CD4-positive, CD25-positive, alpha-beta regulatory T cell (primary cell): ENCODE results near the gene UTF1. TPM values are rescaled to one million over a fixed set of nuclear protein-coding genes. Genes with fewer than 3 reads are reported as not detected.
A peak's percentile ranks its signal among the peaks of the same experiment; 100 is the strongest.

ENCODE experiments used
- ATAC-seq, 2 donors: fragments of 150-1000 bp; cut with Tn5 transposase; one replicate each; pipeline ENCODE4 v1.10.0; 2021; ENCODE audit warnings: low read depth in 2 of 2, moderate number of reproducible peaks in 2 of 2, moderate library complexity in 1 of 2
- DNase-seq, 3 donors: peaks; one replicate each; pipeline versions ENCODE4 v3.0.0 to v3.0.0-alpha.2; 2012 to 2022; ENCODE audit warnings: mixed read lengths in 1 of 3
- H3K27ac ChIP-seq: one replicate; pipeline ENCODE4 v1.7.0; 2013; ENCODE audit warnings: mild to moderate bottlenecking, low read length; ENCODE audit not compliant: insufficient read depth, poor library complexity, severe bottlenecking
- H3K27me3 ChIP-seq: one replicate; pipeline ENCODE4 v1.7.0; 2013; ENCODE audit warnings: low read length; ENCODE audit not compliant: control insufficient read depth, insufficient read depth
- H3K36me3 ChIP-seq: one replicate; pipeline ENCODE4 v1.7.0; 2013; ENCODE audit warnings: mild to moderate bottlenecking, low read length, moderate library complexity; ENCODE audit not compliant: control insufficient read depth, insufficient read depth
- H3K4me1 ChIP-seq: 2 replicates; pipeline ENCODE4 v1.7.0; 2013; ENCODE audit warnings: mild to moderate bottlenecking, low read length; ENCODE audit not compliant: insufficient read depth, control insufficient read depth, poor library complexity, severe bottlenecking
- H3K4me3 ChIP-seq: one replicate; pipeline ENCODE4 v1.7.0; 2013; ENCODE audit warnings: low read depth, mild to moderate bottlenecking, low read length, moderate library complexity
- H3K9me3 ChIP-seq, 2 experiments: 1 replicate in 1 of 2; 2 replicates in 1 of 2; pipeline ENCODE4 v1.7.0; 2013; ENCODE audit warnings: low read length in 2 of 2, mild to moderate bottlenecking in 1 of 2, moderate library complexity in 1 of 2; ENCODE audit not compliant: control insufficient read depth in 2 of 2
- H3K27ac Mint-ChIP-seq, 3 donors: one replicate each; pipeline ENCODE4 v1.8.0; 2020 to 2022; ENCODE audit warnings: mild to moderate bottlenecking in 3 of 3, mixed read lengths in 3 of 3, moderate library complexity in 2 of 3
- H3K27me3 Mint-ChIP-seq: one replicate; pipeline ENCODE4 v1.8.0; 2022; ENCODE audit warnings: mild to moderate bottlenecking, mixed read lengths
- H3K36me3 Mint-ChIP-seq: one replicate; pipeline ENCODE4 v1.8.0; 2020; ENCODE audit warnings: mixed read lengths
- H3K4me1 Mint-ChIP-seq, 4 donors: one replicate each; pipeline ENCODE4 v1.8.0; 2020 to 2022; ENCODE audit warnings: mixed read lengths in 4 of 4, mild to moderate bottlenecking in 1 of 4
- H3K4me3 Mint-ChIP-seq, 4 donors: one replicate each; pipeline ENCODE4 v1.8.0; 2020 to 2022; ENCODE audit warnings: mild to moderate bottlenecking in 4 of 4, mixed read lengths in 4 of 4, moderate library complexity in 3 of 4
- H3K9me3 Mint-ChIP-seq, 7 donors: one replicate each; pipeline ENCODE4 v1.8.0; 2020 to 2022; ENCODE audit warnings: mixed read lengths in 7 of 7, mild to moderate bottlenecking in 3 of 7, moderate library complexity in 2 of 7
- polyA plus RNA-seq, 4 donors: library from polyadenylated mRNA; unstranded; fragments of 300-500 nt; fragmentation: Illumina TruSeq; gene quantifications; one replicate each; pipeline ENCODE4 v1.2.3, GENCODE V29; 2021
- total RNA-seq: library from RNA; stranded (reverse); gene quantifications from one replicate; pipeline ENCODE4 v1.2.3, GENCODE V29; 2022

UTF1 gene
- total and polyA plus RNA-seq, 5 donors from 2014 or later: not detected

DNA sequence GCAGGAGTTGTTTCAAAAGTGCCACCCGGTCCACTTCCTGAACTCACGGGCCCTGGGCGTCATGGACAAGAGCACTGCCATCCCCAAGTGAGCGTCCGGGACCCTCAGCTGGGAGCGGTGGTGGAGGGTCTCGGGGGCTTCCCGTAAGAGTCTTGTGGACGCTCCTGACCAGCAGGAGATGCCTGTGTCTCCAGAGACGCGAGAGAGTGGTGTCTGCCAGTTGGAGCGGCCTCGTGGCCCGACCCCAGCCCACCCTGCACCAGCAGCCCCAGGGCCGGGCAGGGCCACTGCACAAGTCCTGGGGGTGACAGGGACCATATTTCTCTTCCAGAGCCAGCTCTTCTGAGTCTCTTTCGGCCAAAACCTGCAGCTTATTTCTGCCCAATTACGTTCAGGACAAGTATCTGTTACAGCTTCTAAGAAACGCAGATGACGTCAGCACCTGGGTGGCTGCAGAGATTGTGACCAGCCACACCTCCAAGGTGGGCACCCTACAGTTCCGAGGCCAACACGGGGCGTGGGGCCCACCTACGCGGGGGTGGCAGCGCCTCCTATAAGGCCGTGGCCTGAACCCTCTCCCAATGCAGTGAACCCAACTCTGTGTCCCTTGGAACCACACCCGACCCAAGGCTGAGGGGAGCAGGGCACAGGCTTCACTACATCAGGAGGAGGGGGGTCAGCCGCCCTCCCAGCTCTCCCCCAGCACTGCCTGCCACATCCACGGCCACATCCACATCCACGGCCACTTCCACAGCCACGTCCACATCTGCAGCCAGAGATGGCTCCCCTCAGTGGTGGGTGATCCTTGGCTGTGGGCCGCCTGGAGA lies 16.2 kb upstream of the UTF1 start:
- DNase-seq (no peak), ATAC-seq (no peak)
- Mint-ChIP-seq H3K9me3 (no peaks in the 10 kb centered on the region), H3K36me3 (no peaks in the 10 kb centered on the region), H3K4me1 (no peaks in the 10 kb centered on the region), H3K4me3 (no peak overlapping the region), H3K27me3 (peaks cover 11% of the 10 kb centered on the region), H3K27ac (no peak overlapping the region)
- Histone ChIP-seq H3K27me3 (no peaks in the 10 kb centered on the region), H3K9me3 (no peaks in the 10 kb centered on the region), H3K4me3 (no peak overlapping the region), H3K4me1 (no peaks in the 10 kb centered on the region), H3K36me3 (no peaks in the 10 kb centered on the region), H3K27ac (no peak overlapping the region)

DNA sequence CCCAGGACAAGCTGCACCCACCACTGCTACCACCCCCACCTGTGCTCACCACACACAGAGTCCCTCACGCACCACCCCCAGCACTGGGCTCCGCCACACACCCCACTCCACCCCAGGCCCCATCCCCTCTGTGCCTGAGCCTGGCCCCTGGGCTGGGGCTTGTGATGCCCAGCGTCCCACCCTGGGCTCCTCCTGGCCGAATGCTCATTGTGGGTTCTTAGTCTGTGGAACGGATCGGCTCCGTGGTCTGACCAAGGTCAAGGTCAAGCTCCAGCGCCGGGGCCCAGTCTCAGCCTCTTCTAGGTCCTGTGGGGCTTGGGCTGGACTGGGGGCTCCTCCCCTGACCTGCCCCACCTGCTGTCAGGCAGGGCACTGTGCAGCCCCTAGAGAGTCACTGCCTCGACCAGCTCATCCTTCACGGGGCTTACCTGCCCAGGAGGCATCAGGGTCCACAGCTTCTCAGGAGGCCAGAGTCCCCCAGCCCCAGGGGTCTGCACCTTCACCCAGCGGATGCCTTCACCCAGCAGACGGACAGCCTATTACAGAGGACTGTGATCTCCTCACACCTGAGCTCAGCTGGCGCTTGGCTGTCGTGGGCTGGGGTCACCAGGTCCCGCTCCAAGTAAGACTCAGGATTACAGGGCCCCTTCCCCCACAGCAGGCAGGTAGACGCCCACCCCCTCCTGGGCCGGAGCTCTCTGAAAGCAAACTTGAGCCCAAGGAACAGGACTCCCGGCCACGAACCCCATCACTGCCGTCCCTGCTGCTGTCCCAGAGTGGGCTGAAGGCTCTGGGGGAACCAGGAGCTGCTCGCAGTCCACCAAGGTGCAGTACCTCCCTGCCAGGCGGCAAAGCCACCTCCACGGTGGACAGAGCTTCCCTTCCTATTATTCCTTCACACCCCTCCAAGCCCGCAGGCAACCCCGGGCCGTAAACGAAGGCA lies 15.3 kb upstream of the UTF1 start:
- Histone ChIP-seq H3K9me3 (no peaks in the 10 kb centered on the region), H3K4me3 (no peak overlapping the region), H3K4me1 (no peaks in the 10 kb centered on the region), H3K27ac (no peak overlapping the region), H3K27me3 (no peaks in the 10 kb centered on the region), H3K36me3 (no peaks in the 10 kb centered on the region)
- Mint-ChIP-seq H3K9me3 (no peaks in the 10 kb centered on the region), H3K36me3 (no peaks in the 10 kb centered on the region), H3K27me3 (peaks cover 11% of the 10 kb centered on the region), H3K27ac (no peak overlapping the region), H3K4me1 (no peaks in the 10 kb centered on the region), H3K4me3 (no peak overlapping the region)
- no peak for ATAC-seq
- DNase-seq: no peak

DNA sequence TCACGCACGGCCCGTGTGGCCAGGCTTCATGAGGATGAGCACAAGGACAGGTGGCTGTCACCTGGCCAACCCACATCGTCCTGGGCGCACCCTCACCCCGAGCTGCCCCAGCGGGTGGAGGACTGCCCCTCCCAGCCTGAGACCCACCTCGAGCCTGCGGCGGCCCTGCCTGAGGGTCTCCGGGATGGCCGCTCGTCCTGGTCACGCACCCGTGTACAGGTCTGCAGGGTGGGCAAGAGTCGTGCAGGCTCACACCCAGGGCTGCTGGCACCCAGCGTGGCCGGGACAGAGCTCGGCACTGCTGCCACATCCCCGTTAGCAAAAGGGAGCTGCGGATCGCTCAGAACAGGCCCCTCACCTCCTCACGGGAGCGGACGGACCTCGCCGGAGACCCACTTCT lies 14.4 kb upstream of the UTF1 start:
- Mint-ChIP-seq H3K27me3 (peaks cover 11% of the 10 kb centered on the region), H3K4me3 (no peak overlapping the region), H3K4me1 (no peaks in the 10 kb centered on the region), H3K27ac (peak overlapping the region in 1 of 3 donors; percentile 25), H3K36me3 (no peaks in the 10 kb centered on the region), H3K9me3 (no peaks in the 10 kb centered on the region)
- Histone ChIP-seq H3K9me3 (no peaks in the 10 kb centered on the region), H3K4me1 (no peaks in the 10 kb centered on the region), H3K27ac (no peak overlapping the region), H3K36me3 (no peaks in the 10 kb centered on the region), H3K4me3 (no peak overlapping the region), H3K27me3 (no peaks in the 10 kb centered on the region)
- no peak for ATAC-seq
- no peak for DNase-seq

DNA sequence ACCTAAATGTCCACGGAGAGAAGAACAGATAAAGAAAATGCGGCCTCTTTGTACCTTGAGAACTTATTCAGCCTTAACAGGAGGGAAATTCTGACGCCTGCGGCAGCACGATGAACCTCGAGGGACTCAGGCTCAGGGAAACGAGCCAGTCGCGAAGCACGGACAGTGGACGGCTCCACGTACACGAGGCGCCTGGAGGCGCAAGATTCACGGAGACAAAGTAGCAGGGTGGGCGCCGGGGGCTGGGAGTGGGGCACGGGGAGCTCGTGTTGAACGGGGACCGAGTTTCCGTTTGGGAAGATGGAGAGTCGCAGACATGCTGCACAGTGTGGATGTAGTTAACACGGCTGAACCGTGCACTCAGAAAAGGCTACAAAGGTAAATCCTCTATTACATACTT lies 13.2 kb upstream of the UTF1 start:
- H3K4me3 Mint-ChIP-seq: no peak overlapping the region

DNA sequence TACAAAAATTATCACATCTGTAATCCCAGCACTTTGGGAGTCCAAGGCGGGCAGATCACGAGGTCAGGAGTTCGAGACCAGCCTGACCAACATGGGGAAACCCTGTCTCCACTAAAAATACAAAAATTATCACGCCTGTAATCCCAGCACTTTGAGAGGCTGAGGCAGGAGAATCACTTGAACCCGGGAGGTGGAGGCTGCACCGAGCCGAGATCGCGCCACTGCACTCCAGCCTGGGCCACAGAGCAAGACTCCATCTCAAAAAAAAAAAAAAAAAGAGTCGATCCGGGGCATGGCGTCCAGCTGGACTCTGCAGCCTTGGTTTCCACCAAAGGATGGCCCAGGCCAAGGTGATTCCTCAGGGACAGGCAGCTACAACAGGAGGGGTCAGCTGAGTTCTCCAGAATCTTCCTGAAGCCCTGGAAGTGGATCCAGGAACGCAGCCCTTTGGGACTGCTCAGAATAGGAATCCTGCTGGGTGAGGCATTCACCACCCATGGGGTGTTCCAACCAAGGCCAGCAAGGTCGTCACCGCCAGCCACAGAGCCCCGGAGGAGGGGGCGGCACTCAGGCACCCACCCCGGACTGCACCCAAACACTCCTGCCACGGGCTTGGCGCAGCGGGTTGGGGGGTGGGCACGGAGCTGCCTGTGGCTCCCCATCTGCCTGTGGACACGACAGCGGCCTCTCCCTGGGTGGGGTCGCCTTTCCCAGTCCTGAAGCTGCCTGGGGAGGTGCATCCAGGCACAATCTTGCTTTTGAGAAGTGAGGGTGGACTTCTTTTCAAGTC lies 12.0 kb upstream of the UTF1 start:
- Mint-ChIP-seq H3K27me3 (peaks cover 11% of the 10 kb centered on the region), H3K9me3 (no peaks in the 10 kb centered on the region), H3K27ac (no peak overlapping the region), H3K36me3 (no peaks in the 10 kb centered on the region), H3K4me3 (no peak overlapping the region), H3K4me1 (no peaks in the 10 kb centered on the region)
- DNase-seq: no peak
- Histone ChIP-seq H3K27ac (no peak overlapping the region), H3K4me1 (no peaks in the 10 kb centered on the region), H3K36me3 (no peaks in the 10 kb centered on the region), H3K4me3 (no peak overlapping the region), H3K27me3 (no peaks in the 10 kb centered on the region), H3K9me3 (no peaks in the 10 kb centered on the region)
- ATAC-seq: no peak

More for the DNA sequence above, 13.2 kb upstream of the UTF1 start:
- no peak overlapping the region for H3K27ac Mint-ChIP-seq
- Histone ChIP-seq H3K9me3 (no peaks in the 10 kb centered on the region), H3K4me3 (no peak overlapping the region), H3K27me3 (no peaks in the 10 kb centered on the region), H3K36me3 (no peaks in the 10 kb centered on the region), H3K27ac (no peak overlapping the region), H3K4me1 (no peaks in the 10 kb centered on the region)
- H3K4me1 Mint-ChIP-seq: no peaks in the 10 kb centered on the region
- DNase-seq (no peak), ATAC-seq (no peak)
- peaks cover 11% of the 10 kb centered on the region for H3K27me3 Mint-ChIP-seq
- H3K36me3 Mint-ChIP-seq: no peaks in the 10 kb centered on the region
- H3K9me3 Mint-ChIP-seq: no peaks in the 10 kb centered on the region

DNA sequence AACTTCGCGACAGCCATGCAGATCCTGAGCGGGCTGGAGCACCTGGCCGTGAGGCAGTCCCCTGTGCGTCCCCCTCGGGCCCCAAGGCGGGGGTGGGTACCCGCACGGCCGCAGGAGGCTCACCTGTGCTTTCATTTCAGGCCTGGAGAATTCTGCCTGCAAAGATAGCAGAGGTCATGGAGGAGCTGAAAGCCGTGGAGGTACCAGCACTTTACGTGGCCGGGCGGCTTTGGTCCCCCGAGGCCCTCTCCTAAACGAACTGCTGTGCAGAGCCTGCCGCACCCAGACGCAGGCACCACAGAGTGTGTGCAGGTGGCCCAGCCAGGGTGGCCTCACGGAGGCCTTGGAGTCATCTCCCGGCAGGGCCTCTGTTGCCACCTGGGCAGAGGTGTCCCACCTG lies 11.1 kb upstream of the UTF1 start:
- Histone ChIP-seq H3K27ac (no peak overlapping the region), H3K36me3 (no peaks in the 10 kb centered on the region), H3K9me3 (no peaks in the 10 kb centered on the region), H3K4me1 (no peaks in the 10 kb centered on the region), H3K27me3 (no peaks in the 10 kb centered on the region), H3K4me3 (no peak overlapping the region)
- DNase-seq (no peak), ATAC-seq (no peak)
- H3K4me3 Mint-ChIP-seq: no peak overlapping the region
- H3K27ac Mint-ChIP-seq: no peak overlapping the region
- H3K27me3 Mint-ChIP-seq: peaks cover 11% of the 10 kb centered on the region
- no peaks in the 10 kb centered on the region for H3K4me1 Mint-ChIP-seq
- no peaks in the 10 kb centered on the region for H3K36me3 Mint-ChIP-seq
- H3K9me3 Mint-ChIP-seq: no peaks in the 10 kb centered on the region

DNA sequence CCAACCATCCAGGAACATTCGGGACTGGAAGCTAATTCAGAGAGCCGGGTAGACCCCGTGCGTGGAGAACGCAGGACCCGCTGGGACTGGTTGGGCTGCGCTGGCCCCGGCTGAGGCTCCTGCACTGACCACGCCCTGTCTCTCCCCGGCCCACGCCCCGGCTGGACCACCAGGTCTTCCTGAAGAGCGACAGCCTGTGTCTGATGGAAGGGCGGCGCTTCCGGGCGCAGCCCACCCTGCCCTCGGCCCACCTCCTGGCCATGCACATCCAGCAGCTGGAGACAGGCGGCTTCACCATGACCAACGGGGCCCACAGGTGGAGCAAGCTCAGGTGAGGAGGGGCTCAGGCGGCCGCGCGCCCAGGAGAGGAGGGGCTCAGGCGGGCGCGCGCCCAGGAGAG lies 10.2 kb upstream of the UTF1 start:
- Mint-ChIP-seq H3K9me3 (no peaks in the 10 kb centered on the region), H3K27ac (no peak overlapping the region), H3K27me3 (peaks cover 11% of the 10 kb centered on the region), H3K36me3 (no peaks in the 10 kb centered on the region), H3K4me1 (no peaks in the 10 kb centered on the region), H3K4me3 (no peak overlapping the region)
- ATAC-seq (no peak), DNase-seq (no peak)
- no peak overlapping the region for H3K27ac ChIP-seq
- H3K4me1 ChIP-seq: no peaks in the 10 kb centered on the region
- no peaks in the 10 kb centered on the region for H3K36me3 ChIP-seq
- H3K9me3 ChIP-seq: no peaks in the 10 kb centered on the region
- H3K4me3 ChIP-seq: no peak overlapping the region
- no peaks in the 10 kb centered on the region for H3K27me3 ChIP-seq
